ENCODE data around the gene PJA2. TPM values are rescaled to one million over a fixed set of nuclear protein-coding genes. Genes with fewer than 3 reads are reported as not detected.

PJA2 gene
- polyA plus RNA-seq, 1 donor from 2014 or later = 142 TPM

GRCh38 chr5:109307951-109308350 is 101.8 kb downstream of the PJA2 start:
- no peaks in the 10 kb centered on the region for H3K79me2 ChIP-seq (replicated peaks; ENCODE audit: insufficient read depth, low read length)
- no peak overlapping the region for H3K4me3 ChIP-seq (ENCODE audit: low read length)
- no peaks in the 10 kb centered on the region for H3K9me2 ChIP-seq (ENCODE audit: insufficient read depth, low read length)
- TF ChIP-seq EZH2 (IDR thresholded peaks at IDR 0.05; ENCODE audit: borderline replicate concordance, insufficient read depth, low read length, poor library complexity, severe bottlenecking) (no peak), POLR2AphosphoS5 (IDR thresholded peaks at IDR 0.05) (no peak), RAD21 (conservative IDR thresholded peaks at IDR 0.05) (no peak), CTCF (IDR thresholded peaks at IDR 0.05; ENCODE audit: poor library complexity, severe bottlenecking) (no peak), EP300 (conservative IDR thresholded peaks at IDR 0.05; ENCODE audit: poor library complexity, severe bottlenecking) (no peak), REST (IDR thresholded peaks at IDR 0.05; ENCODE audit: borderline replicate concordance) (no peak), MXI1 (conservative IDR thresholded peaks at IDR 0.05; ENCODE audit: poor library complexity, severe bottlenecking) (no peak), SMC3 (conservative IDR thresholded peaks at IDR 0.05; ENCODE audit: poor library complexity) (no peak), TAF1 (IDR thresholded peaks at IDR 0.05; ENCODE audit: low read depth) (no peak)
- H3K9ac ChIP-seq (ENCODE audit: low read length) = no peak overlapping the region
- no peaks in the 10 kb centered on the region for H3K9me3 ChIP-seq (ENCODE audit: low read length)
- no peaks in the 10 kb centered on the region for H3K27me3 ChIP-seq (ENCODE audit: insufficient read depth, low read depth, low read length)
- H4K20me1 ChIP-seq (ENCODE audit: insufficient read depth) = no peaks in the 10 kb centered on the region
- no peaks in the 10 kb centered on the region for H3K36me3 ChIP-seq (ENCODE audit: insufficient read depth, low read length)
- H3K4me2 ChIP-seq (ENCODE audit: low read length) = no peak overlapping the region
- no peaks in the 10 kb centered on the region for H3F3A ChIP-seq (ENCODE audit: insufficient read depth, low read length, poor library complexity, severe bottlenecking)
- no peak overlapping the region for H3K27ac ChIP-seq (ENCODE audit: low read length)
- H2AFZ ChIP-seq (ENCODE audit: low read depth, low read length) = no peak overlapping the region

GRCh38 chr5:109307456-109307855 is 102.3 kb downstream of the PJA2 start:
- Histone ChIP-seq H3F3A (ENCODE audit: insufficient read depth, low read length, poor library complexity, severe bottlenecking) (no peaks in the 10 kb centered on the region), H3K9me2 (ENCODE audit: insufficient read depth, low read length) (no peaks in the 10 kb centered on the region), H4K20me1 (ENCODE audit: insufficient read depth) (no peaks in the 10 kb centered on the region), H3K27me3 (ENCODE audit: insufficient read depth, low read depth, low read length) (no peaks in the 10 kb centered on the region), H3K4me3 (ENCODE audit: low read length) (no peak overlapping the region), H3K9me3 (ENCODE audit: low read length) (no peaks in the 10 kb centered on the region), H2AFZ (ENCODE audit: low read depth, low read length) (no peak overlapping the region), H3K9ac (ENCODE audit: low read length) (no peak overlapping the region), H3K79me2 (replicated peaks; ENCODE audit: insufficient read depth, low read length) (no peaks in the 10 kb centered on the region), H3K27ac (ENCODE audit: low read length) (no peak overlapping the region), H3K4me2 (ENCODE audit: low read length) (no peak overlapping the region), H3K36me3 (ENCODE audit: insufficient read depth, low read length) (no peaks in the 10 kb centered on the region)
- no peak for TF ChIP-seq RAD21 (conservative IDR thresholded peaks at IDR 0.05)
- TF ChIP-seq POLR2AphosphoS5 (IDR thresholded peaks at IDR 0.05) = no peak
- TF ChIP-seq SMC3 (conservative IDR thresholded peaks at IDR 0.05; ENCODE audit: poor library complexity) = no peak
- TF ChIP-seq EZH2 (IDR thresholded peaks at IDR 0.05; ENCODE audit: borderline replicate concordance, insufficient read depth, low read length, poor library complexity, severe bottlenecking) = no peak
- TF ChIP-seq MXI1 (conservative IDR thresholded peaks at IDR 0.05; ENCODE audit: poor library complexity, severe bottlenecking) = no peak
- TF ChIP-seq EP300 (conservative IDR thresholded peaks at IDR 0.05; ENCODE audit: poor library complexity, severe bottlenecking) = no peak
- no peak for TF ChIP-seq TAF1 (IDR thresholded peaks at IDR 0.05; ENCODE audit: low read depth)
- no peak for TF ChIP-seq CTCF (IDR thresholded peaks at IDR 0.05; ENCODE audit: poor library complexity, severe bottlenecking)
- TF ChIP-seq REST (IDR thresholded peaks at IDR 0.05; ENCODE audit: borderline replicate concordance) = no peak
